SU-DHL-6 (cell line): Measurements from ENCODE around the gene ARMH3.

Experiments
- H2AFZ ChIP-seq: fragments of 200-600 bp; sonication (generic); 2 replicates; pipeline ENCODE4 v1.6.1; 2014; ENCODE audit warnings: low read depth, mild to moderate bottlenecking, moderate library complexity, mixed read lengths, antibody characterized with exemption, low read length; ENCODE audit not compliant: severe bottlenecking
- H3F3A ChIP-seq: fragments of 200-600 bp; shearing (Covaris generic); 2 replicates; pipeline ENCODE4 v1.6.0; 2016; ENCODE audit warnings: antibody characterized with exemption, mild to moderate bottlenecking; ENCODE audit not compliant: insufficient read depth
- H3K27ac ChIP-seq: fragments of 200-600 bp; sonication (generic); 2 replicates; pipeline ENCODE4 v1.5.1; 2016; ENCODE audit warnings: low read depth, mild to moderate bottlenecking, low read length, moderate library complexity, mixed read lengths
- H3K27me3 ChIP-seq: fragments of 200-600 bp; sonication (generic), shearing (Covaris generic); 2 replicates; pipeline ENCODE4 v1.6.0; 2014; ENCODE audit warnings: mild to moderate bottlenecking, low read length
- H3K36me3 ChIP-seq: fragments of 200-600 bp; sonication (generic); 2 replicates; pipeline ENCODE4 v1.6.1; 2014; ENCODE audit warnings: mild to moderate bottlenecking, low read length, mixed read lengths
- H3K4me2 ChIP-seq: fragments of 300-600, 200-600 bp; shearing (Covaris generic), sonication (generic); 2 replicates; pipeline ENCODE4 v1.6.0; 2014; ENCODE audit warnings: low read length, low read depth, mild to moderate bottlenecking; ENCODE audit not compliant: poor library complexity, severe bottlenecking
- H3K4me3 ChIP-seq: fragments of 200-600 bp; sonication (generic); 2 replicates; pipeline ENCODE4 v1.5.1; 2014; ENCODE audit warnings: antibody characterized with exemption, low read length, mild to moderate bottlenecking, mixed read lengths; ENCODE audit not compliant: insufficient read depth, poor library complexity, severe bottlenecking
- H3K79me2 ChIP-seq: fragments of 200-600 bp; sonication (generic); 2 replicates; pipeline ENCODE4 v1.6.1; 2014; ENCODE audit warnings: mild to moderate bottlenecking, low read length, moderate library complexity; ENCODE audit not compliant: insufficient read depth
- H3K9ac ChIP-seq: fragments of 200-600 bp; sonication (generic); 2 replicates; pipeline ENCODE4 v1.7.0; 2014; ENCODE audit warnings: mild to moderate bottlenecking, low read length
- H3K9me2 ChIP-seq: fragments of 200-600 bp; sonication (generic); replicated peaks from 2 replicates; pipeline ENCODE4 v1.6.1; 2014; ENCODE audit warnings: low read length; ENCODE audit not compliant: insufficient read depth
- H3K9me3 ChIP-seq: fragments of 200-600 bp; sonication (generic); 2 replicates; pipeline ENCODE4 v1.6.1; 2014; ENCODE audit warnings: low read length, mixed read lengths; ENCODE audit not compliant: insufficient read depth
- H4K20me1 ChIP-seq: fragments of 200-600 bp; sonication (generic); 2 replicates; pipeline ENCODE4 v1.6.1; 2014; ENCODE audit warnings: low read depth, mild to moderate bottlenecking, antibody characterized with exemption, low read length, moderate library complexity, mixed read lengths
- CTCF ChIP-seq: fragments of 200-600 bp; sonication (generic); IDR thresholded peaks from one replicate; pipeline ENCODE4 v1.5.1; 2017; ENCODE audit warnings: antibody characterized with exemption, mild to moderate bottlenecking, low read length, moderate library complexity; ENCODE audit not compliant: insufficient read depth, poor library complexity, severe bottlenecking
- EZH2phosphoT487 ChIP-seq: fragments of 200-600 bp; sonication (generic), shearing (Covaris generic); conservative IDR thresholded peaks from 2 replicates; pipeline ENCODE4 v1.6.1; 2018; ENCODE audit warnings: mild to moderate bottlenecking, antibody characterized with exemption, low read length, moderate library complexity, mixed read lengths

ARMH3 gene

GRCh38 chr10:101851411-101852116, 204.4 kb downstream of the ARMH3 start:
- no peaks in the 10 kb centered on the region for H3F3A ChIP-seq
- H3K4me3 ChIP-seq: no peak overlapping the region
- H3K9me2 ChIP-seq: no peaks in the 10 kb centered on the region
- H3K79me2 ChIP-seq: no peaks in the 10 kb centered on the region
- no peaks in the 10 kb centered on the region for H3K36me3 ChIP-seq
- no peaks in the 10 kb centered on the region for H4K20me1 ChIP-seq
- H3K27me3 ChIP-seq: no peaks in the 10 kb centered on the region
- no peak overlapping the region for H2AFZ ChIP-seq
- no peak overlapping the region for H3K27ac ChIP-seq
- TF ChIP-seq EZH2phosphoT487: no peak
- no peak for TF ChIP-seq CTCF
- no peak overlapping the region for H3K9ac ChIP-seq
- H3K4me2 ChIP-seq: no peak overlapping the region
- H3K9me3 ChIP-seq: no peaks in the 10 kb centered on the region

GRCh38 chr10:101850749-101851148, 205.2 kb downstream of the ARMH3 start:
- H3K9me2 ChIP-seq: no peaks in the 10 kb centered on the region
- H3K27me3 ChIP-seq: no peaks in the 10 kb centered on the region
- H2AFZ ChIP-seq: no peak overlapping the region
- no peaks in the 10 kb centered on the region for H3K9me3 ChIP-seq
- H3K9ac ChIP-seq: no peak overlapping the region
- H3K79me2 ChIP-seq: no peaks in the 10 kb centered on the region
- no peak overlapping the region for H3K4me2 ChIP-seq
- no peaks in the 10 kb centered on the region for H3F3A ChIP-seq
- TF ChIP-seq EZH2phosphoT487 (no peak), CTCF (no peak)
- H3K27ac ChIP-seq: no peak overlapping the region
- H3K36me3 ChIP-seq: no peaks in the 10 kb centered on the region
- H4K20me1 ChIP-seq: no peaks in the 10 kb centered on the region
- H3K4me3 ChIP-seq: no peak overlapping the region

- Histone ChIP-seq H3K79me2 (no peaks in the 10 kb centered on the region), H3K4me2 (no peak overlapping the region), H4K20me1 (no peaks in the 10 kb centered on the region), H3K9ac (no peak overlapping the region), H3K9me2 (no peaks in the 10 kb centered on the region), H3K4me3 (no peak overlapping the region), H3K27me3 (no peaks in the 10 kb centered on the region), H3F3A (no peaks in the 10 kb centered on the region), H3K36me3 (no peaks in the 10 kb centered on the region), H3K27ac (no peak overlapping the region), H3K9me3 (no peaks in the 10 kb centered on the region), H2AFZ (no peak overlapping the region)
- TF ChIP-seq CTCF (no peak), EZH2phosphoT487 (no peak)
Observed at GRCh38 chr10:101848894-101849351, 207.1 kb downstream of the ARMH3 start.
